ENCODE data around the gene CCDC85A.

CCDC85A gene

GRCh38 chr2:56230156-56230555 lies 46.4 kb downstream of the CCDC85A start:
- TF ChIP-seq RARB (CRISPR knock-in tag; IDR thresholded peaks at IDR 0.05) (no peak), CSRNP3 (CRISPR knock-in tag; IDR thresholded peaks at IDR 0.05) (no peak), SNAI2 (CRISPR knock-in tag; IDR thresholded peaks at IDR 0.05) (no peak), ZNF565 (CRISPR knock-in tag; conservative IDR thresholded peaks at IDR 0.05; ENCODE audit: low read depth) (no peak), ZFP30 (CRISPR knock-in tag; IDR thresholded peaks at IDR 0.05) (no peak), ESRRG (CRISPR knock-in tag; IDR thresholded peaks at IDR 0.05) (no peak), CREB5 (CRISPR knock-in tag; IDR thresholded peaks at IDR 0.05; ENCODE audit: low read depth) (no peak)
- ATAC-seq = no peak; the same call in 2 of the 3 replicates

- no peak for ATAC-seq
- no peak for TF ChIP-seq PATZ1 (CRISPR knock-in tag; IDR thresholded peaks at IDR 0.05; ENCODE audit: borderline replicate concordance)
- TF ChIP-seq ZNF565 (CRISPR knock-in tag; conservative IDR thresholded peaks at IDR 0.05; ENCODE audit: low read depth) = no peak
These were observed 47.6 kb downstream of the CCDC85A start for GRCh38 chr2:56231361-56231760.

GRCh38 chr2:56232912-56233311 lies 49.1 kb downstream of the CCDC85A start:
- no peak for TF ChIP-seq ZNF565 (CRISPR knock-in tag; conservative IDR thresholded peaks at IDR 0.05; ENCODE audit: low read depth)
- no peak for TF ChIP-seq ZFP30 (CRISPR knock-in tag; IDR thresholded peaks at IDR 0.05)
- no peak for TF ChIP-seq SNAI2 (CRISPR knock-in tag; IDR thresholded peaks at IDR 0.05)
- TF ChIP-seq ZC3H10 (CRISPR knock-in tag; IDR thresholded peaks at IDR 0.05) = no peak
- no peak for ATAC-seq

- TF ChIP-seq POU6F1 (CRISPR knock-in tag; IDR thresholded peaks at IDR 0.05; ENCODE audit: borderline replicate concordance, low read depth) (no peak), RARB (CRISPR knock-in tag; IDR thresholded peaks at IDR 0.05) (no peak), OSR1 (CRISPR knock-in tag; IDR thresholded peaks at IDR 0.05) (no peak), SNAI2 (CRISPR knock-in tag; IDR thresholded peaks at IDR 0.05) (no peak), CREB5 (CRISPR knock-in tag; IDR thresholded peaks at IDR 0.05; ENCODE audit: low read depth) (no peak)
- ATAC-seq = peak; percentile 15
These were observed 50.5 kb downstream of the CCDC85A start for GRCh38 chr2:56234241-56234640.

GRCh38 chr2:56239030-56239429 lies 55.2 kb downstream of the CCDC85A start:
- no peak for ATAC-seq
- TF ChIP-seq CREB5 (CRISPR knock-in tag; IDR thresholded peaks at IDR 0.05; ENCODE audit: low read depth) (no peak), OSR1 (CRISPR knock-in tag; IDR thresholded peaks at IDR 0.05) (no peak), CSDC2 (CRISPR knock-in tag; IDR thresholded peaks at IDR 0.05) (no peak), TOX (CRISPR knock-in tag; IDR thresholded peaks at IDR 0.05; ENCODE audit: borderline replicate concordance) (no peak), ZNF565 (CRISPR knock-in tag; conservative IDR thresholded peaks at IDR 0.05; ENCODE audit: low read depth) (no peak), ZNF8 (CRISPR knock-in tag; IDR thresholded peaks at IDR 0.05) (no peak), BACH2 (CRISPR knock-in tag; IDR thresholded peaks at IDR 0.05; ENCODE audit: borderline replicate concordance) (no peak), RARB (CRISPR knock-in tag; IDR thresholded peaks at IDR 0.05) (no peak), ESRRG (CRISPR knock-in tag; IDR thresholded peaks at IDR 0.05) (no peak), ZNF70 (CRISPR knock-in tag; IDR thresholded peaks at IDR 0.05) (no peak), ZFP30 (CRISPR knock-in tag; IDR thresholded peaks at IDR 0.05) (no peak), TSHZ2 (CRISPR knock-in tag; IDR thresholded peaks at IDR 0.05) (no peak), GLIS3 (CRISPR knock-in tag; IDR thresholded peaks at IDR 0.05) (no peak)

Data from SK-N-SH treated with all-trans-retinoic acid at 6 μM for 48 hours (cell line).